SH-SY5Y (cell line): ENCODE results near the gene RDH16.

Experiments used
- GATA2 ChIP-seq: IDR thresholded peaks from 2 replicates; pipeline ENCODE4 v1.6.1; 2011; ENCODE audit warnings: mild to moderate bottlenecking, low read depth, low read length
- GATA3 ChIP-seq: IDR thresholded peaks from 2 replicates; pipeline ENCODE4 v1.6.1; 2011; ENCODE audit warnings: low read depth, mild to moderate bottlenecking, low read length, moderate library complexity

DNA sequence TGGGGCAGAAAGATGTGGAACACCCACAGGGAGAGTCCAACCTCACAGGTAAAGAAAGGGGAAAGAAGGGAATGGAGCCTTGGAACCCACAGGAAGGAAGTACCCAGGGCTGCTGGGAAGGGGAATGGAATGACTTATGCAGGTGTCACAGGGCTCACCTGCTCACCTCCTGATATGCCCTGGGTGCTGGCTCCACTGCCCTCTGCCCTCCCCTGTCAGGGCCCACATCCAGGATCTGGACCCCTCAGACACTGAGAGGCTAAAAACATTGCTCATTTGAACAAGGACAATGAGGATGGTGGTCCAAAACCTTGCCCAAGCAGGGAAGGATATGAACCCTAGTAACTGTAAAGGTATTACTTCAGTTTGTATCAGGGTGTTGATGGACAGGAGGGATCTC lies 29.6 kb upstream of the RDH16 start:
- TF ChIP-seq GATA2 (no peak), GATA3 (no peak)
